BE2C (cell line): ENCODE data around the gene COL11A2.

Experiments
- DNase-seq: peaks from one replicate; pipeline ENCODE4 v3.0.0-alpha.2; 2020
- H3K27me3 ChIP-seq: fragments of 250-450 bp; sonication (Bioruptor Pico); 2 replicates; pipeline ENCODE4 v1.5.1; 2020; ENCODE audit warnings: mild to moderate bottlenecking
- H3K36me3 ChIP-seq: fragments of 250-450 bp; sonication (Bioruptor Pico); 2 replicates; pipeline ENCODE4 v1.5.1; 2020; ENCODE audit warnings: mild to moderate bottlenecking
- H3K4me1 ChIP-seq: fragments of 250-450 bp; sonication (Bioruptor Pico); 2 replicates; pipeline ENCODE4 v1.5.1; 2020
- H3K4me3 ChIP-seq: 2 replicates; pipeline ENCODE4 v1.5.1; 2011; ENCODE audit warnings: low read depth, low read length
- H3K9me3 ChIP-seq: fragments of 250-450 bp; sonication (Bioruptor Pico); 2 replicates; pipeline ENCODE4 v1.5.1; 2020
- CTCF ChIP-seq: IDR thresholded peaks from 2 replicates; pipeline ENCODE4 v1.5.1; 2012; ENCODE audit warnings: mild to moderate bottlenecking, low read depth, low read length

COL11A2 gene

GRCh38 chr6:33204415-33205190 is 12.3 kb upstream of the COL11A2 start, which contains the start of gene HSD17B8:
TSS of gene HSD17B8 (plus strand) at chr6:33204655. CDS start at chr6:33204669, 14 bp downstream.
- Histone ChIP-seq H3K27me3 (no peaks in the 10 kb centered on the region), H3K4me3 (peak within 1 kb of the TSS; percentile 69), H3K4me1 (no peaks in the 10 kb centered on the region; the same call in 1 of the 2 replicates), H3K36me3 (peaks cover 23% of the 10 kb centered on the region), H3K9me3 (no peaks in the 10 kb centered on the region)
- peak; percentile 98 for DNase-seq
- no peak for TF ChIP-seq CTCF

- H3K27me3 ChIP-seq = no peaks in the 10 kb centered on the region
- no peak for DNase-seq
- no peak overlapping the region for H3K4me3 ChIP-seq
- H3K9me3 ChIP-seq = no peaks in the 10 kb centered on the region
- peaks cover 23% of the 10 kb centered on the region for H3K36me3 ChIP-seq
- TF ChIP-seq CTCF = no peak
- H3K4me1 ChIP-seq = no peaks in the 10 kb centered on the region; the same call in 1 of the 2 replicates
Observed at GRCh38 chr6:33204165-33204414, 11.8 kb upstream of the COL11A2 start.

- Histone ChIP-seq H3K36me3 (peaks cover 23% of the 10 kb centered on the region), H3K27me3 (no peaks in the 10 kb centered on the region), H3K9me3 (no peaks in the 10 kb centered on the region), H3K4me3 (no peak overlapping the region), H3K4me1 (no peaks in the 10 kb centered on the region; the same call in 1 of the 2 replicates)
- no peak for TF ChIP-seq CTCF
- no peak for DNase-seq
Observed at GRCh38 chr6:33203443-33204164, 11.3 kb upstream of the COL11A2 start.

GRCh38 chr6:33202799-33203198 is 10.5 kb upstream of the COL11A2 start:
- TF ChIP-seq CTCF = no peak
- Histone ChIP-seq H3K27me3 (no peaks in the 10 kb centered on the region), H3K4me1 (no peaks in the 10 kb centered on the region; the same call in 1 of the 2 replicates), H3K9me3 (no peaks in the 10 kb centered on the region), H3K4me3 (no peak overlapping the region), H3K36me3 (peaks cover 23% of the 10 kb centered on the region)
- DNase-seq = no peak

- no peaks in the 10 kb centered on the region for H3K27me3 ChIP-seq
- peaks cover 27% of the 10 kb centered on the region for H3K36me3 ChIP-seq
- no peak for TF ChIP-seq CTCF
- no peaks in the 10 kb centered on the region for H3K9me3 ChIP-seq
- peak overlapping the region; percentile 81 for H3K4me3 ChIP-seq
- no peaks in the 10 kb centered on the region; the same call in 1 of the 2 replicates for H3K4me1 ChIP-seq
- DNase-seq = no peak
Observed at GRCh38 chr6:33201935-33202334, 9.7 kb upstream of the COL11A2 start.

GRCh38 chr6:33201147-33201545 is 8.9 kb upstream of the COL11A2 start:
- no peak for DNase-seq
- no peaks in the 10 kb centered on the region; the same call in 1 of the 2 replicates for H3K4me1 ChIP-seq
- TF ChIP-seq CTCF = no peak
- no peaks in the 10 kb centered on the region for H3K27me3 ChIP-seq
- peak overlapping the region; percentile 81 for H3K4me3 ChIP-seq
- H3K36me3 ChIP-seq = peaks cover 30% of the 10 kb centered on the region
- no peaks in the 10 kb centered on the region for H3K9me3 ChIP-seq
